ENCODE results near the gene CEP128.

- TF ChIP-seq SUZ12 (IDR thresholded peaks at IDR 0.05; ENCODE audit: extremely low read depth, insufficient read depth, insufficient read length), result no peak
- no peak for TF ChIP-seq ZNF274 (IDR thresholded peaks at IDR 0.05; ENCODE audit: low read depth, low read length)
These were observed 281.8 kb downstream of the CEP128 start for GRCh38 chr14:80659783-80660182.
